Activated naive CD8-positive, alpha-beta T cell treated with anti-CD3 and anti-CD28 coated beads for 36 hours (primary cell): ENCODE data around the gene NATD1. TPM values are rescaled to one million over a fixed set of nuclear protein-coding genes. Genes with fewer than 3 reads are reported as not detected.

Experiments
- DNase-seq: peaks from one replicate; pipeline ENCODE4 v3.0.0; 2021
- H3K27ac Mint-ChIP-seq: one replicate; pipeline ENCODE4 v1.8.0; 2022; ENCODE audit warnings: mild to moderate bottlenecking, moderate library complexity, mixed read lengths
- H3K27me3 Mint-ChIP-seq: one replicate; pipeline ENCODE4 v1.8.0; 2022; ENCODE audit warnings: mild to moderate bottlenecking, mixed read lengths
- H3K36me3 Mint-ChIP-seq: one replicate; pipeline ENCODE4 v1.8.0; 2021; ENCODE audit warnings: mild to moderate bottlenecking, mixed read lengths
- H3K4me1 Mint-ChIP-seq: one replicate; pipeline ENCODE4 v1.8.0; 2021; ENCODE audit warnings: mixed read lengths
- H3K4me3 Mint-ChIP-seq: one replicate; pipeline ENCODE4 v1.8.0; 2022; ENCODE audit warnings: mild to moderate bottlenecking, moderate library complexity, mixed read lengths
- H3K9me3 Mint-ChIP-seq: one replicate; pipeline ENCODE4 v1.8.0; 2022; ENCODE audit warnings: mixed read lengths
- total RNA-seq, 2 experiments: library from RNA; stranded (reverse); gene quantifications; one replicate each; pipeline ENCODE4 v1.2.3, GENCODE V29; 2021

The NATD1 gene
- total RNA-seq, 2 experiments from 2014 or later = 0.90 to 1.1 TPM

- H3K36me3 Mint-ChIP-seq = peaks cover 4% of the 10 kb centered on the region
- no peak for DNase-seq
- no peaks in the 10 kb centered on the region for H3K9me3 Mint-ChIP-seq
- no peaks in the 10 kb centered on the region for H3K27me3 Mint-ChIP-seq
- H3K4me1 Mint-ChIP-seq = peaks cover 7% of the 10 kb centered on the region
- no peak overlapping the region for H3K27ac Mint-ChIP-seq
- no peak overlapping the region for H3K4me3 Mint-ChIP-seq
Measured at GRCh38 chr17:21191698-21192097, 61.5 kb downstream of the NATD1 start.

- H3K27me3 Mint-ChIP-seq = no peaks in the 10 kb centered on the region
- H3K4me3 Mint-ChIP-seq = no peak overlapping the region
- no peak overlapping the region for H3K27ac Mint-ChIP-seq
- peaks cover 7% of the 10 kb centered on the region for H3K4me1 Mint-ChIP-seq
- no peaks in the 10 kb centered on the region for H3K9me3 Mint-ChIP-seq
- peaks cover 8% of the 10 kb centered on the region for H3K36me3 Mint-ChIP-seq
- DNase-seq = no peak
Measured at GRCh38 chr17:21190078-21190477, 63.1 kb downstream of the NATD1 start.

GRCh38 chr17:21189361-21189760 is 63.8 kb downstream of the NATD1 start:
- H3K27ac Mint-ChIP-seq = no peak overlapping the region
- H3K4me1 Mint-ChIP-seq = peaks cover 2% of the 10 kb centered on the region
- H3K9me3 Mint-ChIP-seq = no peaks in the 10 kb centered on the region
- H3K27me3 Mint-ChIP-seq = no peaks in the 10 kb centered on the region
- H3K4me3 Mint-ChIP-seq = no peak overlapping the region
- H3K36me3 Mint-ChIP-seq = peaks cover 8% of the 10 kb centered on the region
- DNase-seq = no peak

Other genes starting within 250 kb of the NATD1 start
- 100 to 1,000 TPM; 178 to 183 TPM for gene USP22, start 210.4 kb downstream of the NATD1 start, total RNA-seq
- gene DHRS7B, start 126.4 kb downstream of the NATD1 start, total RNA-seq = 10 to 100 TPM; 19.2 to 20.3 TPM
- gene TMEM11, start 39.2 kb downstream of the NATD1 start, total RNA-seq = 10 to 100 TPM; 28.3 to 29.8 TPM
- 100 to 1,000 TPM; 136 to 139 TPM for gene MAP2K3, start 31.3 kb upstream of the NATD1 start, total RNA-seq
- not detected for gene KCNJ12, start 122.9 kb upstream of the NATD1 start, total RNA-seq